Measurements from ENCODE around the gene NPC1L1. TPM values are rescaled to one million over a fixed set of nuclear protein-coding genes. Genes with fewer than 3 reads are reported as not detected.

Gene NPC1L1
- total and polyA plus RNA-seq, 2 of the 4 experiments (the other 2 are of a cell fraction), result 0.07 TPM; not detected in 1

- no peaks in the 10 kb centered on the region for H3K9me3 ChIP-seq (ENCODE audit: control insufficient read depth, insufficient read depth, low read length)
- H3K27me3 ChIP-seq (ENCODE audit: control insufficient read depth, insufficient read depth, low read length), result no peaks in the 10 kb centered on the region
- H3K79me1 ChIP-seq (ENCODE audit: low read depth in 1 of 2, low read length in 2 of 2), result no peaks in the 10 kb centered on the region
- no peak overlapping the region for H3K4me2 ChIP-seq (ENCODE audit: low read depth, low read length)
- in situ Hi-C loops (cut with MboI; ENCODE audit: low sequenced_read_pairs) (no loop called here), dilution Hi-C loops (cut with HindIII; ENCODE audit: low sequenced_read_pairs, unreplicated experiment) (no loop called here), intact Hi-C loops (cut with micrococcal nuclease) (no loop called here)
- H2AK9ac ChIP-seq (replicated peaks; ENCODE audit: low read depth, low read length, poor library complexity), result no peak overlapping the region
- no peak overlapping the region for H4K8ac ChIP-seq (ENCODE audit: low read depth in 2 of 2, low read length in 2 of 2)
- no peaks in the 10 kb centered on the region for H3K36me3 ChIP-seq (ENCODE audit: control insufficient read depth, insufficient read depth, low read length)
- H3K9me1 ChIP-seq (ENCODE audit: insufficient read depth, low read length), result peaks cover 24% of the 10 kb centered on the region
- no peak overlapping the region for H3K9ac ChIP-seq (ENCODE audit: low read depth, low read length)
- no peak overlapping the region for H3K4me3 ChIP-seq (ENCODE audit: insufficient read depth, low read depth, low read length)
- H2BK120ac ChIP-seq (ENCODE audit: low read depth, low read length), result no peak overlapping the region
- BruUV-seq (replicated peaks), result no TSS peak
- H4K5ac ChIP-seq (ENCODE audit: low read depth, low read length), result no peak overlapping the region
- no peak overlapping the region for H3K18ac ChIP-seq (ENCODE audit: low read depth, low read length)
- ChIA-PET CTCF (interaction anchor here (0.7 kb wide), 1 partner anchor 9 kb away, joined by 3 read pairs; no protein-coding TSS in a partner anchor), POLR2A (ENCODE audit: unreplicated experiment) (no interaction called here)
- 81% methylated on average over 11 of the region's 17 CpGs; no CpG with 5 or more reads in 1 of the 2 experiments for WGBS, 2 experiments (ENCODE audit: extremely low coverage in 2 of 2, insufficient read length in 1 of 2)
- H3K23ac ChIP-seq (ENCODE audit: low read depth, low read length), result no peak overlapping the region
- no peak for TF ChIP-seq MXI1 (IDR thresholded peaks at IDR 0.05; ENCODE audit: borderline replicate concordance, low read depth, low read length)
- no peak for TF ChIP-seq SMC3 (IDR thresholded peaks at IDR 0.05; ENCODE audit: low read depth, low read length)
- no peak for TF ChIP-seq FOS (IDR thresholded peaks at IDR 0.05; ENCODE audit: low read depth, low read length)
- TF ChIP-seq RFX5 (IDR thresholded peaks at IDR 0.05; ENCODE audit: low read depth, low read length), result no peak
- TF ChIP-seq CEBPB (IDR thresholded peaks at IDR 0.05; ENCODE audit: low read depth, low read length), result no peak
- TF ChIP-seq MAFK (IDR thresholded peaks at IDR 0.05; ENCODE audit: low read depth, low read length), result no peak
- TF ChIP-seq ELK1 (IDR thresholded peaks at IDR 0.05; ENCODE audit: borderline replicate concordance, low read depth, low read length), result no peak
- TF ChIP-seq CHD1 (IDR thresholded peaks at IDR 0.05; ENCODE audit: low read depth, low read length), result no peak
- TF ChIP-seq USF2 (IDR thresholded peaks at IDR 0.05; ENCODE audit: low read depth, low read length), result no peak
- TF ChIP-seq POLR2A (IDR thresholded peaks at IDR 0.05; ENCODE audit: low read depth, low read length), result no peak
- no peak for TF ChIP-seq NFE2L2 (IDR thresholded peaks at IDR 0.05; ENCODE audit: low read depth, low read length)
- TF ChIP-seq RAD21 (IDR thresholded peaks at IDR 0.05; ENCODE audit: low read length), result no peak
- TF ChIP-seq CTCF (conservative IDR thresholded peaks at IDR 0.05; ENCODE audit: low read depth, low read length), result no peak
- TF ChIP-seq BHLHE40 (IDR thresholded peaks at IDR 0.05; ENCODE audit: low read depth, low read length), result no peak
- no peak for TF ChIP-seq RCOR1 (IDR thresholded peaks at IDR 0.05; ENCODE audit: insufficient replicate concordance, low read length)
- H2BK5ac ChIP-seq (ENCODE audit: low read depth, low read length, poor library complexity, severe bottlenecking), result no peak overlapping the region
- no peak overlapping the region for H2AFZ ChIP-seq (replicated peaks; ENCODE audit: low read length, poor library complexity)
- no peak overlapping the region for H4K91ac ChIP-seq (ENCODE audit: insufficient read depth, low read depth, low read length)
- no peak overlapping the region for H3K4ac ChIP-seq (ENCODE audit: low read depth, low read length)
- no peak overlapping the region for H3K27ac ChIP-seq (ENCODE audit: insufficient read depth, low read length)
- H2AK5ac ChIP-seq (ENCODE audit: low read depth, low read length), result no peak overlapping the region
- H2BK15ac ChIP-seq (ENCODE audit: low read depth, low read length), result no peak overlapping the region
- ATAC-seq (ENCODE audit: low read depth) (no peak), DNase-seq (no peak)
- no peak overlapping the region for H2BK20ac ChIP-seq (ENCODE audit: low read depth, low read length)
- H3K14ac ChIP-seq (replicated peaks; ENCODE audit: low read depth, low read length), result no peak overlapping the region
- H3K56ac ChIP-seq (ENCODE audit: extremely low read depth, insufficient read depth, low read length), result no peak overlapping the region
- no peaks in the 10 kb centered on the region for H4K20me1 ChIP-seq (ENCODE audit: insufficient read depth, low read length)
- peaks cover 22% of the 10 kb centered on the region for H3K4me1 ChIP-seq (ENCODE audit: control insufficient read depth, insufficient read depth, low read length)
These were observed 2.9 kb downstream of the NPC1L1 start for GRCh38 chr7:44538093-44538797.
